HepG2 (cell line): Measurements from ENCODE around the gene LGALS4. TPM values are rescaled to one million over a fixed set of nuclear protein-coding genes. Genes with fewer than 3 reads are reported as not detected.

ENCODE experiments used
- CBX5 ChIP-seq: sonication (generic); formaldehyde crosslinking; IDR thresholded peaks from 2 replicates; pipeline ENCODE4 v1.4.0; 2020; ENCODE audit warnings: missing genetic modification reagents, borderline replicate concordance
- DNMT3B ChIP-seq: conservative IDR thresholded peaks from 2 replicates; pipeline ENCODE4 v1.6.1; 2016; ENCODE audit warnings: missing biosample characterization, control low read depth
- ELF3 ChIP-seq: IDR thresholded peaks from 2 replicates; pipeline ENCODE4 v1.6.1; 2016; ENCODE audit warnings: missing genetic modification reagents, missing compliant biosample characterization
- FOXM1 ChIP-seq: sonication (generic); formaldehyde crosslinking; IDR thresholded peaks from 2 replicates; pipeline ENCODE4 v1.5.0; 2020; ENCODE audit warnings: missing genetic modification reagents
- KAT7 ChIP-seq: IDR thresholded peaks from 2 replicates; pipeline ENCODE4 v1.6.1; 2018; ENCODE audit warnings: borderline replicate concordance, missing compliant biosample characterization
- KDM4B ChIP-seq: sonication (generic); formaldehyde crosslinking; IDR thresholded peaks from 2 replicates; pipeline ENCODE4 v1.4.0; 2020; ENCODE audit warnings: missing genetic modification reagents
- LCORL ChIP-seq, 2 experiments: fragments of 450-650 bp in 1 of 2; sonication (generic) in 1 of 2; formaldehyde crosslinking in 1 of 2; IDR thresholded peaks; 2 replicates each; pipeline versions ENCODE4 v1.5.0 to v1.6.1; 2017 to 2020; ENCODE audit warnings: antibody characterized with exemption in 1 of 2, missing genetic modification reagents in 1 of 2
- MAZ ChIP-seq, 2 experiments: sonication (generic) in 1 of 2; formaldehyde crosslinking in 1 of 2; IDR thresholded peaks; 2 replicates each; pipeline versions ENCODE4 v1.5.0 to v1.6.1; 2012 to 2020; ENCODE audit warnings: low read depth in 2 of 2, mild to moderate bottlenecking in 2 of 2, borderline replicate concordance in 1 of 2, improper control_type of control experiment in 1 of 2, low read length in 1 of 2, missing genetic modification reagents in 1 of 2, moderate library complexity in 1 of 2
- MEIS1 ChIP-seq: sonication (generic); formaldehyde crosslinking; IDR thresholded peaks from 2 replicates; pipeline ENCODE4 v1.9.0; 2021; ENCODE audit warnings: mild to moderate bottlenecking, missing genetic modification reagents, moderate library complexity, borderline replicate concordance
- NFIC ChIP-seq: IDR thresholded peaks from 2 replicates; pipeline ENCODE4 v1.6.1; 2012; ENCODE audit warnings: mild to moderate bottlenecking, low read length, inconsistent platforms
- POGZ ChIP-seq: sonication (generic); formaldehyde crosslinking; IDR thresholded peaks from 2 replicates; pipeline ENCODE4 v1.4.0; 2020; ENCODE audit warnings: mild to moderate bottlenecking, missing genetic modification reagents
- SRY ChIP-seq: sonication (generic); formaldehyde crosslinking; IDR thresholded peaks from 2 replicates; pipeline ENCODE4 v1.8.0; 2022; ENCODE audit warnings: mild to moderate bottlenecking, missing genetic modification reagents
- ZFP36 ChIP-seq: fragments of 150-350 bp; IDR thresholded peaks from 2 replicates; pipeline ENCODE4 v1.6.1; 2018; ENCODE audit warnings: borderline replicate concordance, low read length, low read depth; ENCODE audit not compliant: partially characterized antibody
- ZFP36L1 ChIP-seq: sonication (generic); formaldehyde crosslinking; IDR thresholded peaks from 2 replicates; pipeline ENCODE4 v1.8.0; 2022; ENCODE audit warnings: mild to moderate bottlenecking, missing genetic modification reagents, moderate library complexity
- ZNF430 ChIP-seq: sonication (generic); formaldehyde crosslinking; IDR thresholded peaks from 2 replicates; pipeline ENCODE4 v1.9.0; 2021; ENCODE audit warnings: mild to moderate bottlenecking, missing genetic modification reagents
- ZNF510 ChIP-seq: sonication (generic); formaldehyde crosslinking; IDR thresholded peaks from 2 replicates; pipeline ENCODE4 v1.4.0; 2020; ENCODE audit warnings: low read depth, mild to moderate bottlenecking, missing genetic modification reagents
- ZNF777 ChIP-seq: sonication (generic); formaldehyde crosslinking; IDR thresholded peaks from 2 replicates; pipeline ENCODE4 v1.4.0; 2020; ENCODE audit warnings: missing genetic modification reagents
- polyA plus RNA-seq, 8 experiments: library from polyadenylated mRNA; depleted of rRNA in 3 of 8; stranded (reverse) in 7 of 8; unstranded in 1 of 8; fragments of >200 nt; fragmentation: Illumina TruSeq in 4 of 8; extraction: Trizol in 4 of 8; gene quantifications; 2 replicates each; pipeline versions ENCODE4 v1.2.1 to v1.2.3, GENCODE V29; 2011 to 2016; ENCODE audit warnings: low read depth in 4 of 8, missing spikeins in 1 of 8, mixed read lengths in 1 of 8; ENCODE audit not compliant: insufficient read depth in 1 of 8
- total RNA-seq, 5 experiments: library from RNA; depleted of rRNA; stranded (reverse); fragments of >200 nt; fragmentation: Illumina TruSeq; extraction: Trizol; gene quantifications; 2 replicates each; pipeline ENCODE4 v1.2.3, GENCODE V29; 2016; ENCODE audit warnings: low read depth in 1 of 5
- TF ChIP-seq, protein P1 (sequence below): sonication (generic); formaldehyde crosslinking; IDR thresholded peaks from 2 replicates; pipeline ENCODE4 v1.4.0; 2020; ENCODE audit warnings: mild to moderate bottlenecking, missing genetic modification reagents
- TF ChIP-seq, protein P2 (sequence below): sonication (generic); formaldehyde crosslinking; IDR thresholded peaks from 2 replicates; pipeline ENCODE4 v1.5.0; 2020; ENCODE audit warnings: mild to moderate bottlenecking, missing genetic modification reagents
- TF ChIP-seq, protein P3 (sequence below): sonication (generic); formaldehyde crosslinking; IDR thresholded peaks from 2 replicates; pipeline ENCODE4 v1.4.0; 2020; ENCODE audit warnings: missing genetic modification reagents

The LGALS4 gene
- total and polyA plus RNA-seq, 2 of the 13 experiments (the other 11 are each of a cell fraction or from before 2014, with no cell fraction given), result 0.24 to 0.71 TPM

DNA sequence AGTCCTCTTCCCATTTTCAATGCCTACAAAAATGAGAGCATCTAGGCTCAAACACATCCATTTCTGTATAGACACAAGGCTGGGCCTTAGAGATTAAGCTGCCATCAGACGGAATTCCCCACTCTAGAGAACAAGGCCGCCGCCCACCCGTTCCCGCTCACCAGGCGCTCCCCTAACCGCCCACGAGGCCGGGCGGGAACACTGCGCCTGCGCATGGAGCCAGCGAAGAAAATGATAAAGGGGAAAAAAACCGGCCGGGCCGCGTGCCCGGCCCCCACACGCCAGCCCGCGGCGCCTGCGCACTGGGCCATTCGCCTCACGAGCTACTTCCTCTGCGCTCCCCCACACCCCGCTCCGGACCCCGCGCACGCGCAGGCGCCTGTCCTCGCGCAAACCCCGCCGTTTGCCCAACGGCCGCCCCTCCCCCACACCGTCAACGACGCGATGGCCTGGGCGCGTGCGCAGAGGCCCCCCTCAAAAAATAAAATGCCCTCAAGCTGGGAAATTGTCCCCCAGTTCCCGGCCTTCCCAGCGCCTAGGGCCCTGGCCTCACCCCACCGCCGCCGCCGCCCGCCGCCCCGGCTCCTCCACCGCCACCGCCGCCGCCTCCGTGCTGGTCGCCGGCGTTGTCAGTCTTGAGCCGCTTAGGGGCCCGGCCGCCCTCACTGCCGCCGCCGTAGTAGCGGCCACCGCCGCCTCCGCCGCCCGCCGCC lies 36.6 kb upstream of the LGALS4 start (continued):
- TF ChIP-seq, protein P1, sequence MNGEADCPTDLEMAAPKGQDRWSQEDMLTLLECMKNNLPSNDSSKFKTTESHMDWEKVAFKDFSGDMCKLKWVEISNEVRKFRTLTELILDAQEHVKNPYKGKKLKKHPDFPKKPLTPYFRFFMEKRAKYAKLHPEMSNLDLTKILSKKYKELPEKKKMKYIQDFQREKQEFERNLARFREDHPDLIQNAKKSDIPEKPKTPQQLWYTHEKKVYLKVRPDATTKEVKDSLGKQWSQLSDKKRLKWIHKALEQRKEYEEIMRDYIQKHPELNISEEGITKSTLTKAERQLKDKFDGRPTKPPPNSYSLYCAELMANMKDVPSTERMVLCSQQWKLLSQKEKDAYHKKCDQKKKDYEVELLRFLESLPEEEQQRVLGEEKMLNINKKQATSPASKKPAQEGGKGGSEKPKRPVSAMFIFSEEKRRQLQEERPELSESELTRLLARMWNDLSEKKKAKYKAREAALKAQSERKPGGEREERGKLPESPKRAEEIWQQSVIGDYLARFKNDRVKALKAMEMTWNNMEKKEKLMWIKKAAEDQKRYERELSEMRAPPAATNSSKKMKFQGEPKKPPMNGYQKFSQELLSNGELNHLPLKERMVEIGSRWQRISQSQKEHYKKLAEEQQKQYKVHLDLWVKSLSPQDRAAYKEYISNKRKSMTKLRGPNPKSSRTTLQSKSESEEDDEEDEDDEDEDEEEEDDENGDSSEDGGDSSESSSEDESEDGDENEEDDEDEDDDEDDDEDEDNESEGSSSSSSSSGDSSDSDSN (CRISPR knock-in tag), result peak; percentile 61
- no peak for TF ChIP-seq CBX5 (CRISPR knock-in tag)
- TF ChIP-seq ZFP36, result no peak
- TF ChIP-seq ZNF777, result 0 out of 2 replicates have a peak, but pooled peaks have one; percentile 8
- TF ChIP-seq KAT7 (CRISPR knock-in tag), result no peak
- no peak for TF ChIP-seq DNMT3B (CRISPR knock-in tag)
- TF ChIP-seq NFIC, result no peak
- no peak; the same call in 1 of the 2 replicates for TF ChIP-seq ZFP36L1 (CRISPR knock-in tag)
- TF ChIP-seq FOXM1 (CRISPR knock-in tag), result no peak
- peak; percentile 65 for TF ChIP-seq MAZ (IDR thresholded peaks at IDR 0.05; ENCODE audit: borderline replicate concordance, low read depth, low read length)
- no peak; the same call in 1 of the 2 replicates for TF ChIP-seq MAZ (CRISPR knock-in tag; IDR thresholded peaks at IDR 0.05; ENCODE audit: low read depth)
- no peak for TF ChIP-seq ZNF510
- TF ChIP-seq, protein P2, sequence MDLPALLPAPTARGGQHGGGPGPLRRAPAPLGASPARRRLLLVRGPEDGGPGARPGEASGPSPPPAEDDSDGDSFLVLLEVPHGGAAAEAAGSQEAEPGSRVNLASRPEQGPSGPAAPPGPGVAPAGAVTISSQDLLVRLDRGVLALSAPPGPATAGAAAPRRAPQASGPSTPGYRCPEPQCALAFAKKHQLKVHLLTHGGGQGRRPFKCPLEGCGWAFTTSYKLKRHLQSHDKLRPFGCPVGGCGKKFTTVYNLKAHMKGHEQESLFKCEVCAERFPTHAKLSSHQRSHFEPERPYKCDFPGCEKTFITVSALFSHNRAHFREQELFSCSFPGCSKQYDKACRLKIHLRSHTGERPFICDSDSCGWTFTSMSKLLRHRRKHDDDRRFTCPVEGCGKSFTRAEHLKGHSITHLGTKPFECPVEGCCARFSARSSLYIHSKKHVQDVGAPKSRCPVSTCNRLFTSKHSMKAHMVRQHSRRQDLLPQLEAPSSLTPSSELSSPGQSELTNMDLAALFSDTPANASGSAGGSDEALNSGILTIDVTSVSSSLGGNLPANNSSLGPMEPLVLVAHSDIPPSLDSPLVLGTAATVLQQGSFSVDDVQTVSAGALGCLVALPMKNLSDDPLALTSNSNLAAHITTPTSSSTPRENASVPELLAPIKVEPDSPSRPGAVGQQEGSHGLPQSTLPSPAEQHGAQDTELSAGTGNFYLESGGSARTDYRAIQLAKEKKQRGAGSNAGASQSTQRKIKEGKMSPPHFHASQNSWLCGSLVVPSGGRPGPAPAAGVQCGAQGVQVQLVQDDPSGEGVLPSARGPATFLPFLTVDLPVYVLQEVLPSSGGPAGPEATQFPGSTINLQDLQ (CRISPR knock-in tag), result no peak; the same call in 1 of the 2 replicates
- peak; percentile 64; the same call in 1 of the 2 replicates for TF ChIP-seq SRY (CRISPR knock-in tag)
- TF ChIP-seq ZNF430 (CRISPR knock-in tag), result no peak
- TF ChIP-seq MEIS1, result no peak; the same call in 1 of the 2 replicates
- TF ChIP-seq KDM4B (CRISPR knock-in tag), result no peak
- no peak for TF ChIP-seq LCORL (IDR thresholded peaks at IDR 0.05)
- no peak for TF ChIP-seq LCORL (CRISPR knock-in tag; IDR thresholded peaks at IDR 0.05)
- TF ChIP-seq POGZ (CRISPR knock-in tag), result no peak
- TF ChIP-seq, protein P3, sequence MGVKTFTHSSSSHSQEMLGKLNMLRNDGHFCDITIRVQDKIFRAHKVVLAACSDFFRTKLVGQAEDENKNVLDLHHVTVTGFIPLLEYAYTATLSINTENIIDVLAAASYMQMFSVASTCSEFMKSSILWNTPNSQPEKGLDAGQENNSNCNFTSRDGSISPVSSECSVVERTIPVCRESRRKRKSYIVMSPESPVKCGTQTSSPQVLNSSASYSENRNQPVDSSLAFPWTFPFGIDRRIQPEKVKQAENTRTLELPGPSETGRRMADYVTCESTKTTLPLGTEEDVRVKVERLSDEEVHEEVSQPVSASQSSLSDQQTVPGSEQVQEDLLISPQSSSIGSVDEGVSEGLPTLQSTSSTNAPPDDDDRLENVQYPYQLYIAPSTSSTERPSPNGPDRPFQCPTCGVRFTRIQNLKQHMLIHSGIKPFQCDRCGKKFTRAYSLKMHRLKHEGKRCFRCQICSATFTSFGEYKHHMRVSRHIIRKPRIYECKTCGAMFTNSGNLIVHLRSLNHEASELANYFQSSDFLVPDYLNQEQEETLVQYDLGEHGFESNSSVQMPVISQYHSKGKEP (CRISPR knock-in tag), result no peak; the same call in 1 of the 2 replicates
- TF ChIP-seq ELF3, result 0 out of 2 replicates have a peak, but pooled peaks have one; percentile 12
